OCI-LY7 (cell line): ENCODE data around the gene TPX2.

Source experiments
- CTCF ChIP-seq: fragments of 200-600 bp; sonication (generic); conservative IDR thresholded peaks from 2 replicates; pipeline ENCODE4 v1.5.1; 2014; ENCODE audit warnings: mild to moderate bottlenecking, antibody characterized with exemption, low read length, moderate library complexity, mixed read lengths
- EZH2phosphoT487 ChIP-seq: fragments of 200-600 bp; sonication (generic); IDR thresholded peaks from 2 replicates; pipeline ENCODE4 v1.6.1; 2018; ENCODE audit warnings: low read depth, borderline replicate concordance, mild to moderate bottlenecking, mixed run types, antibody characterized with exemption, low read length, moderate library complexity, mixed read lengths

DNA sequence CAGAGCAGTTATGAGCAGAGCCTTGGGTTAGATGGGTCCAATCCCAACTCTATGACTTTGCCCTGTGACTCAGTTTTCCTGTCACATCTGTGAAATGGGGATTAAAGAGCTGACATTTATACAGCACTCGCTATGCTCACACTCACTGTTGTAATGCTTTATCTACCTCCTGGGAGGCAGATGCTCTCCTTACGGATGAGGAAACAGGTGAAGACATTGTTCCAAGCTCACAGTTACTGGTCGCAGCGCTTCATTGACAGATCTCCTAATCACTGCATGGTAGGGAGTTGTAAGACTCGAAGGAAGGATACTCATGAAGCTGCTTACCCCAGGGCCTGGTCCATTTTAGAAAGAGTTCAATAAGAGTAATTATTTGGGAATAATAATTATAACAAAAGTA is 77.1 kb downstream of the TPX2 start:
- TF ChIP-seq CTCF (no peak), EZH2phosphoT487 (no peak)
